GM18526 (cell line): Measurements from ENCODE around the gene BMP10.
A peak's percentile ranks its signal among the peaks of the same experiment; 100 is the strongest.

Source experiments
- POLR2A ChIP-seq: IDR thresholded peaks from 3 replicates; pipeline ENCODE4 v1.6.1; 2011; ENCODE audit not compliant: insufficient read length; ENCODE audit errors: extremely low read depth

Gene BMP10, protein sequence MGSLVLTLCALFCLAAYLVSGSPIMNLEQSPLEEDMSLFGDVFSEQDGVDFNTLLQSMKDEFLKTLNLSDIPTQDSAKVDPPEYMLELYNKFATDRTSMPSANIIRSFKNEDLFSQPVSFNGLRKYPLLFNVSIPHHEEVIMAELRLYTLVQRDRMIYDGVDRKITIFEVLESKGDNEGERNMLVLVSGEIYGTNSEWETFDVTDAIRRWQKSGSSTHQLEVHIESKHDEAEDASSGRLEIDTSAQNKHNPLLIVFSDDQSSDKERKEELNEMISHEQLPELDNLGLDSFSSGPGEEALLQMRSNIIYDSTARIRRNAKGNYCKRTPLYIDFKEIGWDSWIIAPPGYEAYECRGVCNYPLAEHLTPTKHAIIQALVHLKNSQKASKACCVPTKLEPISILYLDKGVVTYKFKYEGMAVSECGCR

GRCh38 chr2:68871159-68871764 is at the start of gene BMP10:
Gene BMP10 (minus strand): TSS chr2:68871397. CDS start chr2:68871358, 39 bp downstream.
- no peak for TF ChIP-seq POLR2A

GRCh38 chr2:68920481-68921170 is 49.4 kb upstream of the BMP10 start:
- no peak for TF ChIP-seq POLR2A

DNA sequence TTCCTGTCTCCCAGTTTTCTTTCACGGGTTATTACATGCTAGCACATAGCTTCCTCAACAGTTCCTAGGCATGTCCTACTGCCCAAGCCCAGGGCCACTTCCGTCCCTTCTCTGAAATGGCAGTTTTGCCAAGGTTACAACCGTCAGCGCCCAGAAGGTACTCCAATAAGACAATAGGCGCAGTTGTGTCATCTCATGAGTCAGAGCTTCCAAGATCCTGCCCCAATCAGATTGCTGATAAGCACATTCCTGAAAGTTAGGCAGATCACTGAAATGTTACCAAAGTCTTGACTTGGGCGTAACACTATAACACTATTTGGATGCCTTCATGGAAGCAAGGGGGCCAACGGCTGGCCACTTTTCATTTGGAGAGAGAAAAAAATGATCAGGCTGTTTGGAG is 47.3 kb upstream of the BMP10 start:
- no peak for TF ChIP-seq POLR2A

- TF ChIP-seq POLR2A: no peak
Measured at GRCh38 chr2:68917034-68917718, 46.0 kb upstream of the BMP10 start.

GRCh38 chr2:68916226-68916625 is 45.0 kb upstream of the BMP10 start:
- no peak for TF ChIP-seq POLR2A

DNA sequence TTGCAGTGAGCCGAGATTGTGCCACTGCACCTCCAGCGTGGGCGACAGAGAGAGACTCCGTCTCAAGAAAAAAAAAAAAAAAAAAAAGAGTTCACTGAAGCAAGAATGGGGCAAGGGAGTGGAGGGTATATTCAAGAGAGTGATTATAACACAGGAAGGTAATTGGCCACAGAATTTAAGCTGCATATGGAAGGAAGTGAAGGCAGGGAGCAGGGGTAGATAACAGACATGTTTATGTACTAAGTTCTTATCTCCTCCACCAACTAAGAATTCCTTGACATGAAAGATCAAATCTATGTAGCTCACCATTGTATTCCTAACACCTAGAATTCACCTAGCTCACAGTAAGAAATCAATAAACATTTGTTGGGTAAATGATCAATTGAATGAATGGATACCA is 44.2 kb upstream of the BMP10 start:
- TF ChIP-seq POLR2A: no peak

GRCh38 chr2:68913359-68913758 is 42.2 kb upstream of the BMP10 start:
- TF ChIP-seq POLR2A: no peak

- no peak for TF ChIP-seq POLR2A
Measured at GRCh38 chr2:68912732-68913131, 41.5 kb upstream of the BMP10 start.

GRCh38 chr2:68912111-68912510 is 40.9 kb upstream of the BMP10 start:
- TF ChIP-seq POLR2A: no peak

DNA sequence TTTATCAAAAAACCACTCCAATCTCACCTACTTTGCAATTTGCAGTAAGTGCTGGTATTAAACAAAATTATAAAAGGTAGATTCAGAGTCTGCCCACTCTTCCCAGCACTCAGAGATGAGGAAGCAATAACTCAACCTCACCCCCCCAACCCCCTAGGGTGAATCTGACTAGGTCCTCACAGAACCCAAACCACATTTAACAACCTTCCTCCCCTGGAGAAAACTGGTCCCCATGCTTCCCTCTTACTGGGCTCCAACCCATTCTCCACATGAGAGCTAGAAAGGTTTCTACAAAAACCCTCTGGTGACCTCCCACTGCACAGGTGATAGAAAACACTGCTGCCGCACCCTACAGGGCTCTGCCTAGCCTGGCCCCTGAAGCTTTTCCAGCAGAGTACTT is 40.5 kb upstream of the BMP10 start:
- TF ChIP-seq POLR2A: no peak

DNA sequence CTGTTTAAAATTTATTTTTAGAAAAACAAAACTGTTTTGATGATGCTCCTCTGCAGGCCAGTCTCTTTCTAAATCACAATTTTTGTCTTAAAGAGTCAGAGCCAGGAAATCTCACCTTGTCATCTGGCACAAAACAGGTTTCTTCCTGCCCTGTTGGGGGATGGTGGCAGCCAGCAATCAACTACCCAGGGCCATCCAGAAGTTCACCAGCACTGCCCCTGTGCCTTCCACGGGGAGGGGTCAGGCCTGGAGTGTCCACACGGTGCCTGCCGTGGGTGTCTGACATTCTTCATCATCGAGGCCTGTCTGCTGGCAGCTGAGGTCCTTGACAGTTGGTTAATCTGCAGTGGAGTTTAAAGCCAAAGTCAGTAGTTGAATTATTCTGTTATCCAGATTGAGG is 40.0 kb upstream of the BMP10 start:
- TF ChIP-seq POLR2A: no peak

- TF ChIP-seq POLR2A: no peak
Measured at GRCh38 chr2:68909793-68910674, 38.8 kb upstream of the BMP10 start.

DNA sequence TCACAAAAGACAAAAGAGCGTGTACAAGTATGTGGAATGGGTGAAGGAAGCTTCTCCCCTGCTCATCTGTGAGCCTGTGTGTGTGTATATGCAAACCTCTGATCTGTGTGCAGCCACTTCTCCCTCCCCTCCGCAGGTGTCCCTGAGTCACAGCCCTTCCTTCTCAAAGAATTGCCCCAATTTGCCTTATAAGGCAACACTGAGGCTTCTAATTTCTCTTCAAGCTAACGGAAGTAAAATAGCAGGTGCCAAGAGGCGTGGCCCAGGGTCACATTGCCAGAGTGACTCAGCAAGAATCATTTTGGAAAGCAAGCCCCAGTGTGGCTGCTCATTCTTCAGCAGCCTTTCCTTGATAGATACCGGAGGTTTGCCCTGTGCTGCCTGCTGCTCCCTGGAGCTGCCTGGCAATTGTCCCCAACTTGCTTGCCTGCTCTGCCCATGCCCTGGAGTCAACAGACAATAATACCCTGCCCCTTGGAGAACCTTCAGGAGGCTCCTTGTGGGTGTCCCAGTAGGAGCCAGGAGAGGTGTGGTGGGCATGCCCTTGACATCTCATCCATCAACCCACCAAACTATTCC is 37.3 kb upstream of the BMP10 start:
- TF ChIP-seq POLR2A: peak; percentile 65

DNA sequence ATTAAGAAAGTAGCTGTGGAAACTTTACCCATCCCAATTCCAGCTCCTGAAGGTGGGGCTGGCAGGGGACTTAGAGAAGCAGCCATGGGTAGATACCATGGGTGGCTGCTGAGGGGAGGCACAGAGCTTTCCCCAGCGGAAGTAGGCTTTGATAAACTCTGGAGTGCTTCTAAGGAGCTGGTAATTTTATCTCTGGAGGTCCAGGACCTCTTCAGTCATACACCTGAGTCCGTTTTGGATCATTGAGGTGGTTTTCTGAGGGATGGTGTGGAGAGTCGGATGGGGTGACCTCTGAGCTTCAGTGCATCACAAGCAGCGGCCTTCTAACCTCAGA is 36.7 kb upstream of the BMP10 start:
- no peak for TF ChIP-seq POLR2A

GRCh38 chr2:68907232-68907919 is 36.2 kb upstream of the BMP10 start:
- no peak for TF ChIP-seq POLR2A
